ENCODE measurements around the gene PAFAH2.
A peak's percentile ranks its signal among the peaks of the same experiment; 100 is the strongest.
"Not testable (repeated sequence)": the region's sequence is repeated elsewhere in the genome, so short reads cannot be mapped to it uniquely, and the experiment has no call there.

PAFAH2 gene

DNA sequence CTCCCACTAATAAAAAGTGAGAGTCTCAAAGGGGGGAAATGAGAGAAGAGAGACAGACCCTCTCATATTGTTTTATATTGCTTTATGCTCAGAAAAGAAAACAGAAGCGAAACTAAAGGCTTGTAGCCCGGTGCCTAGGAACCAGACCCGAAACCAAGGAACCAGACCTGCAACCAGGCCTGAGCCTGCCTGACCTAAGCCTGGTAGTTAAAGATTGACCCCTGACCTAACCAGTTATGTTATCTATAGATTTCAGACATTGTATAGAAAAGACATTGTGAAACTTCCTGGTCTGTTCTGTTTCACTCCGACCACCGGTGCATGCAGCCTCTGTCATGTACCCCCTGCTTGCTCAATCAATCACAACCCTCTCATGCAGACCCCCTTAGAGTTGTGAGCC is 54.4 kb downstream of the PAFAH2 start:
- DNase-seq (ENCODE audit: extremely low read depth in 1 of 2, low read depth in 1 of 2), result not testable (repeated sequence)

DNA sequence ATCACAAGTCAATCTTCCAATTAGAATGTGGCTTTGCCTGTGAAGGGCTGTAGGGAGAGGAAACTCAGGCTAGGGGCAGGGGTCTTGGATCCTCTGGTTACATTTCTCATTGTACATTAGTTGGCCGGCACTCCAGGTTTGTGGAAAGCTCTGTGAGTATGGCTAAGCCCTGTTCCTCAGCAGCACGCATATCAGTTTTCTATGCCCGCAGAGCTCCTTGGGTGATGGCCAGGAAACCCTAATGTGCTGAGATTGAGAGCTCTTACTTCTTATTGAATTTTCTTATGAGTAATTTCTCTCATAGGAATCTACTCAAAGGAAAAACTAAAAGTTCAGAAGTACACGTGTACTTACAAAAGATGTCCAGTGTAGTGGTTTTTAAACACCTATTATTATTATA is 60.9 kb downstream of the PAFAH2 start:
- DNase-seq (ENCODE audit: extremely low read depth in 1 of 2, low read depth in 1 of 2), result no peak

DNA sequence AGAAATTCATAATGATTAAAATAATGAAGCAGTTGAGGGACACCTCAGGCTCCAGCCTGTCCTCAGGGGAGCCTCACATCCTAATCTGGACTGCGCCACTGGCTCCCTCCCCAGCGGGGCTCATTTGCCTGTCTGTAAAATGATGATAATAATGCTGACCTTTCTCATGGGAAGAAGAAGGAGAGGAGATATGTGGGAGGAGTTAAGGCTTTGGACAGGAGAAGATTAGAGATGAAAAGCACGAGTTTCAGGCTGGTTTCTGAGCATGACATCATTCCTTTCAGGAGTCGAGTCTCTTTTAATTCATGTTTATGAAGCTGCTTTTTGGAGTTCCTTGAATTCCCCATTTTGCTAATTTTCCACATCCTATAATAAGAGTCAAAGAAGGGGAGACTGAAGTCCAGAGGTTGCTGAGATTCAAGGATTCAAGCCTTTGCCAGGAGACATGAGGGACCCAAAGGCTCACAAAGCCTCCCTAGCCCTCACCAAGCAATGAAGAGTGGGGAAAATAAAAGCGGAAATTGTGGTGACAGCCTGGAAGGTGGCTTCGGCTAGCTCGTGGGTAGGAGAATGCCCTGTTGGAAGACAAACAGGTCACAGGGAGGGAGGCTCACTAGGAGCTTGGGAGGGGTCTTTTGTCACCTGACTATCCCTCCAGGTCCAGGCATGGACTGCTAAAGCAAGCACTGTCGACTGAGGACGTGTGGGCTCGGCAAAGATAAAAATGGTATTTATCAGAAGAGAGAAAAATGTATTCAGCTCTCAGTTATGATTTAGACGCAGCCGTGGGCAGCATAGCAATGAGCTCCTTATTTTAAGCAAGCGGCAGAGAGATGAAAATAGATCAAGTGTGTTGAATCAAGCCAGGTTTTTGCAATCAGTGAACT is 64.1 kb downstream of the PAFAH2 start:
- DNase-seq (ENCODE audit: extremely low read depth in 1 of 2, low read depth in 1 of 2), result no peak

- not testable (repeated sequence) for DNase-seq (ENCODE audit: extremely low read depth in 1 of 2, low read depth in 1 of 2)
Observed at GRCh38 chr1:25932811-25933400, 65.0 kb downstream of the PAFAH2 start.

GRCh38 chr1:25932321-25932720 is 65.5 kb downstream of the PAFAH2 start:
- no peak for DNase-seq (ENCODE audit: extremely low read depth in 1 of 2, low read depth in 1 of 2)

GRCh38 chr1:25929016-25929415 is 68.8 kb downstream of the PAFAH2 start:
- DNase-seq (ENCODE audit: extremely low read depth in 1 of 2, low read depth in 1 of 2), result no peak

DNA sequence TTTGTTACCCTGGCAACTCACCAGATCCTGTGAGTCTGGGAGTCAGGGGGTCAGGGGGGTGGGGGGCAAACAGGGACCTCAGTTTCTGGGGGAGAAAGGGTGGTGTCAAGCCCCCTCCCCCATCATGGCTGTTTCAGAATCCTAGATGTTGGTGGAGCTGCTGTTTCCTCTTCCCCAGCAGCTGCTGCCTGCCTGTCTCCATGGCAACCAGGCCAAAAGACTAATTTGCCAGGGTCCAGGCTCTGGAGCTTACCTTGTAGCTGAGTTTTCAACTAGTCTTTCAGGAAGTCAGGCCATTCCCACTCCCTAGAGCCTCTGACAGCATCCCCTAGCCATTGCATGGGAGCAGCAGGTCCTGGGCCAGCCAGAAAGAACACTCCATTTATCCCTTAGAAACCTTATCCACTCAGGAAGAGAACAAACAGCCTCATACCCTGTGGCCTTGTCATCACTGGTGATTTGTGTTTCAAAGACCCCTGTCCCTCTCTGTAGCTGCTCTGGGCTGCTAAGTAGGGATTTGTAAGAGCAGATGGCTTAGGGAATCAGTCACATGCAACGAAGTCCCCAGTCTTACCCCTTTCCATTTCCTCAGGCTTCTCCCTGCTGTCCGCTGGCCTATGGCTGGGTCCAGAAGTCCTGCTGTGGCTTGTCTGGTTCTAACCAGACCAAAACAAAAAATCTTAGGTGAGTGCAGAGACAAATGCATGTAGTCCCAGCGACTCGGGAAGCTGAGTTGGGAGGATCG is 70.2 kb downstream of the PAFAH2 start:
- no peak for DNase-seq (ENCODE audit: extremely low read depth in 1 of 2, low read depth in 1 of 2)

DNA sequence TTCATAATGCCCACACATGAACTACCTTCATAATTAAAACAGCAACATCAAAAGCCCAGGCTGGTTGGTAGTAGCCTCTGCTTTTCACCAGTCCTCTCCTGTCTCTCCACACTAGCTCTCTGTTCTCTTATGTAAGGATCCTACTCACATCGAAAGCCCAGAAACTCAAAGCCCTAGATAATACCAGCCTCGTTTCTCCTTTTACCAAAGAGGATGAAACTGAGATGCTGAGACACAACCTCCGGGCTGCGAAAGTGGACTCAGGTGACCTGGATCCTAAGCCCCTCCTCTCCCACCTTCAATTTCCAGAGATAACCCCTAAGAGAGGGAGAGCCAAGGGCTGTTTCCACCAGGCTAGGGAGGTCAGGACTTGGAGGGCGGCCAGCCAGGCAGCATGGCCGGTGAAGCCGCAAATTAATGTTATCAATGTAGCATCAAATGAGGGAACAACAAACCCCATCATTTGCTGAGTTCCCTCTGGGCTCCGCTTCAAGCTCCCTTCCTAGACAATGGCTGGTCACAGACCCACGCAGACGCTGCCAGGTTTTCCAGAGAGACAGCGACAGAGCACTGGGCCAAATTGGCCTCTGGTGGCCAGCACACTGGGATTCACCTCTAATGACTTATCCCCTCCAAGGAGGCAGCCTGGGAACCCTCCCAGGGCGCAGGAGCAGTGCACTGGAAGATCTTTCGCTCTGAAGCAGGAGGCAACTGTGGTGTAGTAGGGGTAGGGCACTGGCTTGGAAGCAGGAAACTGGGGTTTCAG is 70.9 kb downstream of the PAFAH2 start:
- no peak for DNase-seq (ENCODE audit: extremely low read depth in 1 of 2, low read depth in 1 of 2)

- DNase-seq (ENCODE audit: extremely low read depth in 1 of 2, low read depth in 1 of 2), result no peak
Observed at GRCh38 chr1:25924454-25924853, 73.4 kb downstream of the PAFAH2 start.

DNA sequence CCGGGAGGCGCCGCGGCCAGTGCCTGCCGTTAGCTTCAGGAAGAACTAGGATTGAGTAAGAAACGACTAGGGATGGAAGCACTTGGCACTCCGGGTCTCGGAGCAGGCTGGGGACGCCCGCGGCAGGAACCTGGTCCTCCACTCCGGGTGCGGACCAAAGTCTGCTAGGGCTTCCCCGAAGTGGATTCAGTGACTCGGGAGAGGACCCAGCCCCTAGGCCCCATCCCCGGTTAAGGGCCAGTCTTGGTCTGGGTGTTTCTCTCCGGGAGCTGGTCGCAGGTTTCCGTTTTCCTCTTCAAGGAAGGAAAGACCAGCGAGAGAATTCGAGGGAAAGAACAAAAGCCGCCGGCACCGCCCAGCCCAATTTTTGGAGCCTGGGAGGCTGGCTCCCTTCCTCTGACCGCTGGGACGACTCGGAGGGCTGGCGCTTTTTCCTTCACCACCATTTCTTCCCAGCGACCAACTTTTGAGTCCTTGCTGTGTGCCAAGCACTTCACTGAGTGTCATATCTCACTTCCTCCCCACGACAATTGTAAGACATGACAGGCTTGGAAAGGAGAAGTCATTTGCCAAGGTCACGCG is 74.8 kb downstream of the PAFAH2 start:
- DNase-seq (ENCODE audit: extremely low read depth in 1 of 2, low read depth in 1 of 2), result no peak

DNA sequence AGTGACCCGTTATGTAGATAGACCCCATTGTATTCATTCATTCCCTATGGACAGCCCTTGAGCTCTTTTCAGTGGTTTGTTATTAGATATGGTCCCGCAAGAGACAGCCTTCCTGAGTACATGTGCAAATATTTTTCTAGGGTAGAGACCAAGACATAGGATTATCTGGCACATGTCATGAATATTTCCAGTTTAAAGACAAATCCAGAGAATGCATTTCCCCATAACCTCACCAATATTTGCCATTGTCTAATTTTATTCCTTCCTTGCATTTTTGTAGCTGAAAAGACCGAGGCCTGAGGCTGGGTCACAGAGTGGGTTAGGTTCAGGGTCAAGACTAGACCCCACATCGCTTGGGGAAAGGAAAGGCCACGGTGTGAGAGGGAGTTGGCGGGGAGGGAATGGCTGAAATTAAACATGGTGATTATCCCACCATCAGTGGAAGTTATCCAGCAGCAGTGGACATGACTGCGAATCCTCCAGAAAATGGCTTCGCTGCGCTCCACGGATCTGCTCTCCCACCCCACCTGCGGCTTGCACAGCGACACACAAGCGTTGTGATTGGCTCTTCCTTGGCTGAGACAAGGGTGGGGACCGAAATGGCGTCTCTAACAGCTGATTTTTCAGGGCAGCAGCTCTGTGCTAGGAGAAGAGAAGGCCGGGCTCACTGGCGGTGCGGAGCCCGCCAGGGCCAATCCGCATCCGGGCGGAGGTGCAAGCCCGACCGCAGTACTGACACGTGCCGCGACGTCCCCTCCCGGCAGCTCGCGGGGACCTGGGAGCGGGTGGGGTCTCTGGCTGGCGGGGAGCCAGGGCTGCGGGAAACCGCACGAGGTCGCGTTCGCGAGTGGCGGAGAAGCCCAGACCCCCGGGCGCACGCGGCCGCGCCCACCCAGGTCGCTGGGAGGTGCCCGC is 75.5 kb downstream of the PAFAH2 start:
- peak in 1 of 2 donors; percentile 19 for DNase-seq (ENCODE audit: extremely low read depth in 1 of 2, low read depth in 1 of 2)

DNA sequence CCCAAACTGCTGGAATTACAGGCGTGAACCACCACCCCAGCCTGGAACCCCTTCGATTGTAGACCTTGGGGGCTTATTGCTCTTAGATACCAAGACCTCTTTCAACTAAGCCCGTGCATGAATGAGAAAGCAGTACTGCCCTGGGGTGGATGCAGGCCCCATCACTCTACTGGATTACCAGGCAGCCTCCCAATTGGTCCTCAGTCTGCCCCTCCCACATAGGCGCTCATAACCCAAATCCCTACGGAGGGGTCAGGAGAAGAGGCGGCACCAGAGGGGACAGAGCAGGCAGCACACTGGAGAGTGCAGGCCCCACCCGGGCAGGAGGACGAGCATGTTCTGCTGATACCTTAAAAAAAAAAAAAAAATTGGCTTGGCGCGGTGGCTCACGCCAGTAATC is 79.2 kb downstream of the PAFAH2 start:
- DNase-seq (ENCODE audit: extremely low read depth in 1 of 2, low read depth in 1 of 2), result no peak

GRCh38 chr1:25917996-25918395 is 79.9 kb downstream of the PAFAH2 start:
- DNase-seq (ENCODE audit: extremely low read depth in 1 of 2, low read depth in 1 of 2), result no peak

GRCh38 chr1:25916460-25916859 is 81.4 kb downstream of the PAFAH2 start:
- DNase-seq (ENCODE audit: extremely low read depth in 1 of 2, low read depth in 1 of 2), result no peak

GRCh38 chr1:25914074-25914995 is 83.5 kb downstream of the PAFAH2 start:
- no peak for DNase-seq (ENCODE audit: extremely low read depth in 1 of 2, low read depth in 1 of 2)

DNA sequence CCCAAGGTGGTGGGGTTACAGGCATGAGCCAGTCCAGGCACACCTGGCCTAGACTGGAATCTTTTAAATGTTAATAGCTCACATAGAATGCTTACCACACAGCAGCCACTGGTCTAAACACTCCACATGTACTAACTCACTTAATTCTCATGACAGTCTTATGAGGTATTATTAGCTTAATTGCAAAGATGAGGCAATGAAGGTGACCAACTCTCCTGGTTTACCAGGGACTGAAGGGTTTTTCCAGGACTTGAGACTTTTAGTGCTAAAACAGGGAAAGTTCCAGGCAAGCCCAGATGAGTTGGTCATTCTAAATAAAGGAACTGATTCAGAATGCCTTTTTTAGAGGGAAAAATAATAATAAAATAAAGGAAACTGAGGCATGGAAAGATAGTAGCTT is 84.7 kb downstream of the PAFAH2 start:
- DNase-seq (ENCODE audit: extremely low read depth in 1 of 2, low read depth in 1 of 2), result no peak

DNA sequence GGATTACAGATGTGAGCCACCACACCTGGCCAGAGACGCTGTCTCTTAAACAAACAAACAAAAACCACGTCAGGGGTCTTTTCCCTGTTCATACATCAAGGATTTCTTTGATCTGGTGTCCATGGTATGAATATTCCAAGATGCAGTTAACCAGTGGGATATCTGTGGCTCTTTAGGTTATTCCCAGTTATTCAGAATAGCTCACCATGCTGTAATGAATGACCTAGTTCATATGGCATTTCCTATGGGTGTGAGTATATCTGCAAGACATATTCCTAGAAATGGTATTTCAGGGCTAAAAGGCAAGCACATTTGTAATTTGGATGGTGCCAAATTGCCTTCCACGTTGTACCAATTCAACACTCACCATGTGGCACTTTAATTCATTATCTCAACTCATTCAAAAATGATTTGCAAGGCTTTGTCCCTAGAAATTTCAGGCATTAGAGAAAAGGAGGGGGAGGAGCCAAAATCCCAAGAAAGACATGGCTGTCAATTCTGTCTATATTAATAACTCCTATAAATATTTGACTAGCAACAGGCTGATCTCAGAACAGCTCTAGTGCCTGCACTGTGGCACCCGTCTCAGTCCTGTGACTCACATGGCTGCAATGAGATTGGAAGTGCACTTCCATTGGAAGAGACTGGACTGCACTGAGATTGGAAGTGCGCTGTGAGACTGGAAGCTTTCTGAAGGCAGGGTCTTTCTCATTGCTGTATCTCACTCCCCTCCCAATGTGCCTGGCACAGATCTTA is 85.6 kb downstream of the PAFAH2 start:
- no peak for DNase-seq (ENCODE audit: extremely low read depth in 1 of 2, low read depth in 1 of 2)

GRCh38 chr1:25911162-25911561 is 86.7 kb downstream of the PAFAH2 start:
- no peak for DNase-seq (ENCODE audit: extremely low read depth in 1 of 2, low read depth in 1 of 2)
